Fibroblast of gingiva (primary cell): Measurements from ENCODE around the gene GEMIN5.
"Not testable (repeated sequence)": the region's sequence is repeated elsewhere in the genome, so short reads cannot be mapped to it uniquely, and the experiment has no call there.

ENCODE experiments used
- DNase-seq: peaks from one replicate; pipeline ENCODE4 v3.0.0-alpha.2; 2011; ENCODE audit warnings: low read depth

GEMIN5 gene

GRCh38 chr5:154940772-154941620 lies 3.0 kb upstream of the GEMIN5 start, which contains the start of gene MRPL22:
MRPL22 (plus strand) TSS chr5:154941073; CDS start chr5:154941111, 38 bp downstream.
- peak; percentile 91 for DNase-seq

GRCh38 chr5:154940375-154940771 lies 2.4 kb upstream of the GEMIN5 start:
- no peak for DNase-seq

- DNase-seq, result not testable (repeated sequence)
These were observed 1.4 kb upstream of the GEMIN5 start for GRCh38 chr5:154939387-154939786.

GRCh38 chr5:154937186-154937717 lies 759 bp downstream of the GEMIN5 start:
- DNase-seq, result no peak

- DNase-seq, result no peak
These were observed 3.1 kb downstream of the GEMIN5 start for GRCh38 chr5:154934881-154935280.

GRCh38 chr5:154933537-154933936 lies 4.5 kb downstream of the GEMIN5 start:
- no peak for DNase-seq

GRCh38 chr5:154923441-154924430 lies 14.3 kb downstream of the GEMIN5 start:
- peak; percentile 56 for DNase-seq

- no peak for DNase-seq
These were observed 20.3 kb downstream of the GEMIN5 start for GRCh38 chr5:154917757-154918156.

GRCh38 chr5:154916874-154917273 lies 21.1 kb downstream of the GEMIN5 start:
- no peak for DNase-seq

GRCh38 chr5:154905601-154906000 lies 32.4 kb downstream of the GEMIN5 start:
- DNase-seq, result peak; percentile 55

- no peak for DNase-seq
These were observed 36.1 kb downstream of the GEMIN5 start for GRCh38 chr5:154901913-154902312.

GRCh38 chr5:154901276-154901675 lies 36.7 kb downstream of the GEMIN5 start:
- DNase-seq, result peak; percentile 74

- peak; percentile 61 for DNase-seq
These were observed 37.9 kb downstream of the GEMIN5 start for GRCh38 chr5:154900066-154900465.

- DNase-seq, result peak; percentile 91
These were observed 38.7 kb downstream of the GEMIN5 start for GRCh38 chr5:154899151-154899816.

- peak; percentile 58 for DNase-seq
These were observed 39.8 kb downstream of the GEMIN5 start for GRCh38 chr5:154898210-154898609.

GRCh38 chr5:154896562-154897165 lies 41.3 kb downstream of the GEMIN5 start:
- DNase-seq, result no peak

GRCh38 chr5:154895606-154896561 lies 42.1 kb downstream of the GEMIN5 start:
- no peak for DNase-seq

- DNase-seq, result no peak
These were observed 44.6 kb downstream of the GEMIN5 start for GRCh38 chr5:154893381-154893780.

- no peak for DNase-seq
These were observed 45.6 kb downstream of the GEMIN5 start for GRCh38 chr5:154892369-154892771.

GRCh38 chr5:154885439-154885838 lies 52.6 kb downstream of the GEMIN5 start:
- no peak for DNase-seq
